GM12874 (cell line): ENCODE measurements around the gene TMEM14C.

Experiments used
- TF ChIP-seq, protein P1 (sequence below): IDR thresholded peaks from 2 replicates; pipeline ENCODE4 v1.5.1; 2011; ENCODE audit warnings: low read depth, mild to moderate bottlenecking, control low read depth, low read length, moderate library complexity; ENCODE audit not compliant: insufficient read depth

Gene TMEM14C

DNA sequence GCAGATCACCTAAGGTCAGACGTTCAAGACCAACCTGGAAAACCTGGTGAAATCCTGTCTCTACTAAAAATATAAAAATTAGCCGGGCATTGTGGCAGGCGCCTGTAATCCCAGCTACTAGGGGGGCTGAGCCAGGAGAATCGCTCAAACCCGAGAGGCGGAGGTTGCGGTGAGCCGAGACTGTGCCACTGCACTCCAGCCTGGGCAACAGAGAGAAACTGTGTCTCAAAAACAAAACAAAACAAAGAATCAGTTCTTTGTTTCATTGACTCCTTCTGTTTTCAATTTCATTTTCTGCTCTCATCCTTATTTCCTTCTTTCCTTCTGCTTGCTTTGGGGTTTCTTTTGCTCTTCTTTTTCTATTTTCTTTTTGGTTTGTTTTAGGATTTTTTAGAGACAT, 8.9 kb upstream of the TMEM14C start:
- TF ChIP-seq, protein P1, sequence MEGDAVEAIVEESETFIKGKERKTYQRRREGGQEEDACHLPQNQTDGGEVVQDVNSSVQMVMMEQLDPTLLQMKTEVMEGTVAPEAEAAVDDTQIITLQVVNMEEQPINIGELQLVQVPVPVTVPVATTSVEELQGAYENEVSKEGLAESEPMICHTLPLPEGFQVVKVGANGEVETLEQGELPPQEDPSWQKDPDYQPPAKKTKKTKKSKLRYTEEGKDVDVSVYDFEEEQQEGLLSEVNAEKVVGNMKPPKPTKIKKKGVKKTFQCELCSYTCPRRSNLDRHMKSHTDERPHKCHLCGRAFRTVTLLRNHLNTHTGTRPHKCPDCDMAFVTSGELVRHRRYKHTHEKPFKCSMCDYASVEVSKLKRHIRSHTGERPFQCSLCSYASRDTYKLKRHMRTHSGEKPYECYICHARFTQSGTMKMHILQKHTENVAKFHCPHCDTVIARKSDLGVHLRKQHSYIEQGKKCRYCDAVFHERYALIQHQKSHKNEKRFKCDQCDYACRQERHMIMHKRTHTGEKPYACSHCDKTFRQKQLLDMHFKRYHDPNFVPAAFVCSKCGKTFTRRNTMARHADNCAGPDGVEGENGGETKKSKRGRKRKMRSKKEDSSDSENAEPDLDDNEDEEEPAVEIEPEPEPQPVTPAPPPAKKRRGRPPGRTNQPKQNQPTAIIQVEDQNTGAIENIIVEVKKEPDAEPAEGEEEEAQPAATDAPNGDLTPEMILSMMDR = no peak

DNA sequence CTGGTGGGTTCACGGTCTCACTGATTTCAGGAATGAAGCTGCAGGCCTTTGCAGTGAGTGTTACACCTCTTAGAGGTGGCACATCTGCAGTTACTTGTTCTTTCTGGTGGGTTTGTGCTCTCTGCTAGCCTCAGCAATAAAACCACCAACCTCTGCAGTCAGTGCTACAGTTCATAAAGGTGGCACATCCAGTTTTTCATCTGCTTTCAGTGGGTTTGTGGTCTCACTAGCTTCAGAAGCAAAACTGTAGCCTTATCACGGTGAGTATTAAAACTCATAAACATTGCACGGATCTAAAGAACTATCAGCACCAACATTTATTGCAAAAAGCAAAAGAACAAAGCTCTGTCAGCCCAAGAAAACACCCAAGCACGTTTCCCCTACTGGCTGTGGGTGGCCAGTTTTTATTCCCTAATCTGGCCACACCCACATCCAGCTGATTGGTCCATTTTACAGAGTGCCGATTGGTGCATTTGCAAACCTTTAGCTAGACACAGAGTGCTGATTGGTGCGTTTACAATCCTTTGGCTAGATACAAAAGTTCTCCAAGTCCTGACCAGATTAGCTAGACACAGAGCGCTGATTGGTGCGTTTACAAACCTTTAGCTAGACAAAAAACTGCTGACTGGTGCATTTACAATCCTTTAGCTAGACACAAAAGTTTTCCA, 3.4 kb upstream of the TMEM14C start:
- TF ChIP-seq, protein P1 = no peak

DNA sequence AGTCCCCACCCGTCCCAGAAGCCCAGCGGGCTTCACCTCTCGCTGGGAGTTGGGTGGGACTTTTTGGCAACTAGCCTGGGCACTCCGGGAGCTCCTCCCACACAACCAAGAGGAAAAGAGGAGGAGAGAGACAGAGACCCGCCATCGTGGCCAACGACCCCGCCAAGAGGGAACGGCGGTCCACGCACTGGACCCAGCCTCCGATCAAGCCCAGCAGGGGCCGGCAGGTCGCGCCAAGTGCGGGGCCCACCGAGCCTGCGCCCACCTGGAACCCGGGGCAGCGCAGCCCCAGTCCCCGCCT, 3.0 kb upstream of the TMEM14C start:
- TF ChIP-seq, protein P1 = no peak

DNA sequence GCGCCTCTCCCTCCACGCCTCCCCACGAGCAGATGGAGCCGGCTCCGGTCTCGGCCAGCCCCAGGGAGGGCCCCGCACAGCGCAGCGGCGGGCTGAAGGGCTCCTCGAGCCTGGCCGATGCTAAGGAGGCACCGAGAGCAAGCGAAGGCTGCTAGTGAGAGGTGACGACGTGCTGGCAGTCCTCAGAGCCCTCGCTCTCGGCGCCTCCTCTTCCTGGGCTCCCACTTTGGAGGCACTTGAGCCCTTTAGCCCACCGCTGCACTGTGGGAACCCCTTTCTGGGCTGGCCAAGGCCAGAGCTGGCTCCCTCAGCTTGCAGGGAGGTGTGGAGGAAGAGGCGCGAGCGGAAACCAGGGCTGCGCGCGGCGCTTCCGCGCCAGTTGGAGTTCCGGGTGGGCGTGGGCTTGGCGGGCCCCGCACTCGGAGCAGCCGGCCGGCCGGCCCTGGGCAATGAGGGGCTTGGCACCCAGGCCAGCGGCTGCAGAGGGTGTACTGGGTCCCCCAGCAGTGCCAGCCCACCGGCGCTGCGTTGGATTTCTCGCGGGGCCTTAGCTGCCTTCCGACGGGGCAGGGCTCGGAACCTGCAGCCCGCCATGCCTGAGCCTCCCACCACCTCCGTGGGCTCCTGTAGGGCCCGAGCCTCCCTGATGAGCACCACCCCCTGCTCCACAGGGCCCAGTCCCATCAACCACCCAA, 2.5 kb upstream of the TMEM14C start:
- TF ChIP-seq, protein P1 = no peak

DNA sequence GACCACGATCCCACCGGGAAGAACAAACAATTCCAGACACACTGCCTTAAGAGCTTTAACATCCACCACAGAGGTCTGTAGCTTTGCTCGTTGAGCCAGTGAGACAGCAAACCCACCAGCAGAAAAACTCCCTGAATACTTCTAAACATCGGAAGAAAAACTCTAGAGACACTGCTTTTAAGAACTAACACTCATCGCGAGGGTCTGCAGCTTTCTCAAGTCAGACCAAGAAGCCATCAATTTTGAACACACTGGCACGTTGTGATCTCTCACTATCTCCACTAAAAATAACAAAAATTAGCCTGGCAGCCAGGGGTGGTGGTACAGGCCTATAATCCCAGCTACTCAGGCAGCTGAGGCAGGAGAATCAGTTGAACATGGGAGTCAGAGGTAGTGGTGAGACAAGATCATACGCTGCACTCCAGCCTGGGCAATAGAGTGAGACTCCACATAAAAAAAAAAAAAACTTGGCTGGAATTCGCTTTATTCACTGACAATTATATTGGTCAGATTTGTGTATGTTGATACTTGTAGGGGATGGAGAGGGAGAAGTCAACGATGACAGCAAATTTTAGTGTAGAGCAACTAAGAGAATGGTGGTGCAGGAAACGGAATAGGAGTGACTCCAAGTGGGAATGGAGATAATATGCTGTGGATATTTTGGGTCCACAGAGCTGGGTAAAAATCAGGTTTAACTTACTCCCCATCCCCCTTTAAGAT, 860 bp upstream of the TMEM14C start:
- TF ChIP-seq, protein P1 = no peak

DNA sequence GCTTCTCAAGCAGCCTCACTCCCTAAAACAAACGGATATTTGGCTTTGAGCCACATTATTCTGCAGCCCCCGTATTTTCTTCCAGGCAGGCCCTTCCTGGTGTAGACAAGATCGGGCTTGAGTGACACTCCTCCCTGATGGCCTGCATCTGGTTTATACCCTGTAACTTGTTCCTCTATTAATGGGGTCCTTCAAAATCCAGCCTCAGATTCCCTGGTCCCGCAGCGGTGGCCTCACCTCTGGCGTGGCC, 375 bp upstream of the TMEM14C start:
- TF ChIP-seq, protein P1 = no peak

DNA sequence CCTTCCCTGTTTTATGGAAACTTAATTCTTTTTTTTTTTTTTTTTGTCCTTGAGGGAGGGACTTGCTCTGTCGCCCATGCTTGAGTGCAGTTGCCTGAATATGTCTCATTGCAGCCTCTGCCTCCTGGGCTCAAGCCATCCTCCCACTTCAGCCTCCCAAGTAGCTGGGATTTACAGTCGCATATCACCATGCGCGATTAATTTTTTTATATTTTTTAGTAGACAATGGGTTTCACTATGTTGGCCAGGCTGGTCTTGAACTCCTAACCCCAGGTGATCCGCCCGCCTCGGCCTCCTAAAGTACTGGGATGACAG, 654 bp downstream of the TMEM14C start:
- TF ChIP-seq, protein P1 = no peak
